ENCODE results near the gene CYP19A1.
"Not testable (repeated sequence)": the region's sequence is repeated elsewhere in the genome, so short reads cannot be mapped to it uniquely, and the experiment has no call there.

The CYP19A1 gene

GRCh38 chr15:51288143-51289065 is 50.0 kb downstream of the CYP19A1 start:
- DNase-seq = no peak

- DNase-seq = no peak
Measured at GRCh38 chr15:51286816-51287215, 51.6 kb downstream of the CYP19A1 start.

- DNase-seq = no peak
Measured at GRCh38 chr15:51285399-51285798, 53.0 kb downstream of the CYP19A1 start.

GRCh38 chr15:51284871-51285270 is 53.5 kb downstream of the CYP19A1 start:
- no peak for DNase-seq

GRCh38 chr15:51283026-51283425 is 55.4 kb downstream of the CYP19A1 start:
- no peak for DNase-seq

- not testable (repeated sequence) for DNase-seq
Measured at GRCh38 chr15:51282241-51282640, 56.2 kb downstream of the CYP19A1 start.

- DNase-seq = no peak
Measured at GRCh38 chr15:51281368-51281967, 56.9 kb downstream of the CYP19A1 start.

- DNase-seq = no peak
Measured at GRCh38 chr15:51280838-51281237, 57.6 kb downstream of the CYP19A1 start.

- no peak for DNase-seq
Measured at GRCh38 chr15:51279391-51279790, 59.0 kb downstream of the CYP19A1 start.

- DNase-seq = no peak
Measured at GRCh38 chr15:51277101-51277500, 61.3 kb downstream of the CYP19A1 start.

GRCh38 chr15:51274956-51275355 is 63.4 kb downstream of the CYP19A1 start:
- DNase-seq = no peak

GRCh38 chr15:51270706-51271105 is 67.7 kb downstream of the CYP19A1 start:
- DNase-seq = no peak

GRCh38 chr15:51269496-51269895 is 68.9 kb downstream of the CYP19A1 start:
- DNase-seq = no peak

GRCh38 chr15:51267703-51268083 is 70.7 kb downstream of the CYP19A1 start:
- no peak for DNase-seq

- no peak for DNase-seq
Measured at GRCh38 chr15:51267051-51267702, 71.2 kb downstream of the CYP19A1 start.

GRCh38 chr15:51266656-51267050 is 71.7 kb downstream of the CYP19A1 start:
- no peak for DNase-seq

- no peak for DNase-seq
Measured at GRCh38 chr15:51265037-51265555, 73.3 kb downstream of the CYP19A1 start.

GRCh38 chr15:51263726-51264125 is 74.7 kb downstream of the CYP19A1 start:
- no peak for DNase-seq

- no peak for DNase-seq
Measured at GRCh38 chr15:51263116-51263515, 75.3 kb downstream of the CYP19A1 start.

- no peak for DNase-seq
Measured at GRCh38 chr15:51262463-51262862, 75.9 kb downstream of the CYP19A1 start.

GRCh38 chr15:51261113-51261512 is 77.3 kb downstream of the CYP19A1 start:
- not testable (repeated sequence) for DNase-seq

- no peak for DNase-seq
Measured at GRCh38 chr15:51260202-51260601, 78.2 kb downstream of the CYP19A1 start.

- DNase-seq = no peak
Measured at GRCh38 chr15:51255533-51255932, 82.9 kb downstream of the CYP19A1 start.

GRCh38 chr15:51253366-51253765 is 85.0 kb downstream of the CYP19A1 start:
- no peak for DNase-seq
